Liver (tissue), 3 donors: ENCODE data around the gene NCBP2.

Experiments
- CTCF ChIP-seq: fragments of 150-350 bp; IDR thresholded peaks from 2 replicates; pipeline ENCODE4 v1.5.1; 2017; ENCODE audit warnings: improper control_type of control experiment, low read depth, low read length; ENCODE audit not compliant: missing input control
- RAD21 ChIP-seq, 2 donors: IDR thresholded peaks; 2 replicates each; pipeline ENCODE4 v1.6.1; 2016; ENCODE audit warnings: antibody characterized with exemption in 2 of 2, mild to moderate bottlenecking in 2 of 2
- RXRA ChIP-seq, 2 donors: IDR thresholded peaks; 2 replicates each; pipeline ENCODE4 v1.6.1; 2017 to 2018; ENCODE audit warnings: antibody characterized with exemption in 2 of 2, mild to moderate bottlenecking in 1 of 2
- donor health status: healthy.
- donor health status: healthy.

GRCh38 chr3:196965112-196965803, 22.9 kb upstream of the NCBP2 start:
- TF ChIP-seq CTCF = no peak
- no peak for TF ChIP-seq RAD21 (IDR thresholded peaks at IDR 0.05)
- TF ChIP-seq RXRA (IDR thresholded peaks at IDR 0.05) = no peak
